Keratinocyte (primary cell): ENCODE measurements around the gene OPN4. TPM values are rescaled to one million over a fixed set of nuclear protein-coding genes. Genes with fewer than 3 reads are reported as not detected.

Experiments
- DNase-seq: peaks from one replicate; pipeline ENCODE4 v3.0.0-alpha.2; 2011; ENCODE audit warnings: low read depth, missing footprints, low spot score
- FAIRE-seq: peaks from 2 replicates; lab custom pipeline; 2011; peaks lifted over from hg19 to GRCh38; lab: Jason Lieb, UNC
- H2AFZ ChIP-seq: 2 replicates; pipeline ENCODE4 v1.6.0; 2012; ENCODE audit warnings: low read length, control low read depth, inconsistent platforms; ENCODE audit not compliant: control insufficient read depth
- H3K27ac ChIP-seq: 2 replicates; pipeline ENCODE4 v1.5.1; 2011; ENCODE audit warnings: low read length; ENCODE audit not compliant: control insufficient read depth, insufficient read depth
- H3K27me3 ChIP-seq: 3 replicates; pipeline ENCODE4 v1.6.0; 2011; ENCODE audit warnings: low read length; ENCODE audit not compliant: control insufficient read depth, insufficient read depth; ENCODE audit errors: extremely low read depth
- H3K36me3 ChIP-seq, 2 experiments: 2 replicates in 1 of 2; 3 replicates in 1 of 2; pipeline ENCODE4 v1.5.1; 2011; ENCODE audit warnings: low read length in 2 of 2, mild to moderate bottlenecking in 1 of 2; ENCODE audit not compliant: control insufficient read depth in 2 of 2, insufficient read depth in 2 of 2; ENCODE audit errors: extremely low read depth in 1 of 2
- H3K4me1 ChIP-seq: 3 replicates; pipeline ENCODE4 v1.5.1; 2011; ENCODE audit warnings: low read length; ENCODE audit not compliant: control insufficient read depth, insufficient read depth; ENCODE audit errors: extremely low read depth
- H3K4me2 ChIP-seq: 3 replicates; pipeline ENCODE4 v1.6.0; 2011; ENCODE audit warnings: low read depth, low read length; ENCODE audit not compliant: control insufficient read depth, insufficient read depth; ENCODE audit errors: extremely low read depth
- H3K4me3 ChIP-seq, 3 experiments: fragments of 200-600 bp in 1 of 3; sonication (generic) in 1 of 3; 2 replicates in 2 of 3; 3 replicates in 1 of 3; pipeline ENCODE4 v1.5.1; 2011 to 2016; ENCODE audit warnings: low read length in 3 of 3, mild to moderate bottlenecking in 3 of 3, control low read depth in 2 of 3, inconsistent platforms in 1 of 3, low read depth in 1 of 3, mixed read lengths in 1 of 3, mixed run types in 1 of 3, moderate library complexity in 1 of 3; ENCODE audit not compliant: control insufficient read depth in 2 of 3, insufficient read depth in 2 of 3; ENCODE audit errors: extremely low read depth in 1 of 3
- H3K79me2 ChIP-seq: 2 replicates; pipeline ENCODE4 v1.6.0; 2012; ENCODE audit warnings: low read length; ENCODE audit not compliant: control insufficient read depth, insufficient read depth
- H3K9ac ChIP-seq: 3 replicates; pipeline ENCODE4 v1.6.0; 2011; ENCODE audit warnings: low read length; ENCODE audit not compliant: control insufficient read depth, insufficient read depth; ENCODE audit errors: extremely low read depth
- H3K9me1 ChIP-seq: 3 replicates; pipeline ENCODE4 v1.6.0; 2011; ENCODE audit warnings: low read length; ENCODE audit not compliant: control insufficient read depth, insufficient read depth; ENCODE audit errors: extremely low read depth
- H3K9me3 ChIP-seq: 2 replicates; pipeline ENCODE4 v1.5.1; 2012; ENCODE audit warnings: low read depth, low read length; ENCODE audit not compliant: control insufficient read depth
- H4K20me1 ChIP-seq: 3 replicates; pipeline ENCODE4 v1.6.0; 2011; ENCODE audit warnings: low read length; ENCODE audit not compliant: control insufficient read depth, insufficient read depth; ENCODE audit errors: extremely low read depth
- CTCF ChIP-seq, 3 experiments: IDR thresholded peaks in 1 of 3; conservative IDR thresholded peaks in 1 of 3; optimal IDR thresholded peaks in 1 of 3; 2 replicates in 2 of 3; 3 replicates in 1 of 3; pipeline versions ENCODE3 to v1.5.1; 2011; ENCODE audit warnings: low read length in 3 of 3, mild to moderate bottlenecking in 3 of 3, moderate library complexity in 2 of 3, control low read depth in 1 of 3, inconsistent platforms in 1 of 3; ENCODE audit not compliant: insufficient read depth in 2 of 3; ENCODE audit errors: extremely low read depth in 1 of 3
- EZH2 ChIP-seq: IDR thresholded peaks from one replicate; pipeline ENCODE4 v1.6.1; 2012; ENCODE audit warnings: inconsistent platforms, mild to moderate bottlenecking, low read length, moderate library complexity
- dilution Hi-C: fragments of 300-500 bp; cut with MboI; formaldehyde crosslinking; loops from one replicate; pipeline ENCODE4 v1.7.0; 2020; ENCODE audit warnings: low sequenced_read_pairs; ENCODE audit not compliant: extremely low pct_ligation_motif_present
- polyA plus RNA-seq, 5 experiments: library from polyadenylated mRNA; depleted of rRNA in 3 of 5; stranded (reverse) in 3 of 5; stranded (forward) in 1 of 5; unstranded in 1 of 5; fragments of >200 nt; gene quantifications; 1 replicate in 1 of 5; 2 replicates in 3 of 5; 3 replicates in 1 of 5; pipeline versions ENCODE4 v1.2.1 to v1.2.3, GENCODE V29; 2011 to 2012; ENCODE audit warnings: missing spikeins in 2 of 5, low read depth in 1 of 5, low replicate concordance in 1 of 5

OPN4 gene
- polyA plus RNA-seq, 1 donor (not counting 4 experiments of a cell fraction or from before 2014, with no cell fraction given) = not detected

GRCh38 chr10:86711513-86712316 is 57.4 kb downstream of the OPN4 start:
- Histone ChIP-seq H3K4me3 (peak overlapping the region; percentile 53 to 76 (median 62)), H2AFZ (peak overlapping the region; percentile 87), H3K27me3 (no peaks in the 10 kb centered on the region), H3K4me2 (peak overlapping the region; percentile 79), H4K20me1 (no peaks in the 10 kb centered on the region), H3K9me3 (no peaks in the 10 kb centered on the region), H3K4me1 (peaks cover 13% of the 10 kb centered on the region), H3K27ac (peak overlapping the region; percentile 68), H3K79me2 (no peaks in the 10 kb centered on the region), H3K9ac (peak overlapping the region; percentile 85), H3K9me1 (no peaks in the 10 kb centered on the region), H3K36me3 (no peaks in the 10 kb centered on the region)
- dilution Hi-C loops = no loop called here
- DNase-seq = no peak
- FAIRE-seq = no peak
- TF ChIP-seq CTCF (optimal IDR thresholded peaks at IDR 0.05 in 1 of 3, IDR thresholded peaks at IDR 0.05 in 1 of 3, conservative IDR thresholded peaks at IDR 0.05 in 1 of 3; ENCODE audit: extremely low read depth in 1 of 3, insufficient read depth in 2 of 3, low read length in 3 of 3) (no peak), EZH2 (no peak)

GRCh38 chr10:86712317-86712707 is 58.0 kb downstream of the OPN4 start:
- H3K9ac ChIP-seq = peak overlapping the region; percentile 85
- H3K27ac ChIP-seq = peak overlapping the region; percentile 68
- no peaks in the 10 kb centered on the region for H3K79me2 ChIP-seq
- FAIRE-seq (no peak), DNase-seq (no peak)
- no peaks in the 10 kb centered on the region for H4K20me1 ChIP-seq
- dilution Hi-C loops = no loop called here
- H3K9me3 ChIP-seq = no peaks in the 10 kb centered on the region
- no peaks in the 10 kb centered on the region for H3K27me3 ChIP-seq
- H3K4me2 ChIP-seq = peak overlapping the region; percentile 79
- TF ChIP-seq EZH2 (no peak), CTCF (optimal IDR thresholded peaks at IDR 0.05 in 1 of 3, IDR thresholded peaks at IDR 0.05 in 1 of 3, conservative IDR thresholded peaks at IDR 0.05 in 1 of 3; ENCODE audit: extremely low read depth in 1 of 3, insufficient read depth in 2 of 3, low read length in 3 of 3) (no peak)
- peak overlapping the region; percentile 87 for H2AFZ ChIP-seq
- peaks cover 13% of the 10 kb centered on the region for H3K4me1 ChIP-seq
- no peaks in the 10 kb centered on the region for H3K9me1 ChIP-seq
- H3K36me3 ChIP-seq = no peaks in the 10 kb centered on the region
- H3K4me3 ChIP-seq = peak overlapping the region; percentile 53 to 76 (median 62)
